ENCODE data around the gene CHERP.

GRCh38 chr19:16587833-16588823 is 45.9 kb upstream of the CHERP start:
- TF ChIP-seq EZH2 (IDR thresholded peaks at IDR 0.05; ENCODE audit: borderline replicate concordance, insufficient read depth, low read depth, low read length, poor library complexity, severe bottlenecking): no peak
- TF ChIP-seq, protein P1, sequence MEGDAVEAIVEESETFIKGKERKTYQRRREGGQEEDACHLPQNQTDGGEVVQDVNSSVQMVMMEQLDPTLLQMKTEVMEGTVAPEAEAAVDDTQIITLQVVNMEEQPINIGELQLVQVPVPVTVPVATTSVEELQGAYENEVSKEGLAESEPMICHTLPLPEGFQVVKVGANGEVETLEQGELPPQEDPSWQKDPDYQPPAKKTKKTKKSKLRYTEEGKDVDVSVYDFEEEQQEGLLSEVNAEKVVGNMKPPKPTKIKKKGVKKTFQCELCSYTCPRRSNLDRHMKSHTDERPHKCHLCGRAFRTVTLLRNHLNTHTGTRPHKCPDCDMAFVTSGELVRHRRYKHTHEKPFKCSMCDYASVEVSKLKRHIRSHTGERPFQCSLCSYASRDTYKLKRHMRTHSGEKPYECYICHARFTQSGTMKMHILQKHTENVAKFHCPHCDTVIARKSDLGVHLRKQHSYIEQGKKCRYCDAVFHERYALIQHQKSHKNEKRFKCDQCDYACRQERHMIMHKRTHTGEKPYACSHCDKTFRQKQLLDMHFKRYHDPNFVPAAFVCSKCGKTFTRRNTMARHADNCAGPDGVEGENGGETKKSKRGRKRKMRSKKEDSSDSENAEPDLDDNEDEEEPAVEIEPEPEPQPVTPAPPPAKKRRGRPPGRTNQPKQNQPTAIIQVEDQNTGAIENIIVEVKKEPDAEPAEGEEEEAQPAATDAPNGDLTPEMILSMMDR (IDR thresholded peaks at IDR 0.05): no peak
